ELR (cell line): ENCODE data around the gene MED25.

ENCODE experiments used
- DNase-seq: peaks from one replicate; pipeline ENCODE4 v3.0.0-alpha.2; 2015; ENCODE audit warnings: low read depth

The MED25 gene

GRCh38 chr19:49858088-49858985 lies 40.2 kb downstream of the MED25 start:
- DNase-seq: peak; percentile 54

- no peak for DNase-seq
Observed at GRCh38 chr19:49859682-49860335, 41.7 kb downstream of the MED25 start.

- DNase-seq: no peak
Observed at GRCh38 chr19:49860336-49861102, 42.4 kb downstream of the MED25 start.

GRCh38 chr19:49861107-49861506 lies 43.0 kb downstream of the MED25 start:
- no peak for DNase-seq

- DNase-seq: no peak
Observed at GRCh38 chr19:49861541-49862378, 43.7 kb downstream of the MED25 start.

GRCh38 chr19:49862391-49863253 lies 44.5 kb downstream of the MED25 start:
- no peak for DNase-seq

- DNase-seq: no peak
Observed at GRCh38 chr19:49863254-49863934, 45.3 kb downstream of the MED25 start.

- no peak for DNase-seq
Observed at GRCh38 chr19:49863935-49864320, 45.8 kb downstream of the MED25 start.

GRCh38 chr19:49864890-49865289 lies 46.8 kb downstream of the MED25 start:
- DNase-seq: no peak

GRCh38 chr19:49866933-49867782 lies 49.1 kb downstream of the MED25 start, which contains the start of gene PNKP:
TSS of gene PNKP (minus strand) at chr19:49867576. CDS start at chr19:49867204, 372 bp downstream.
- peak; percentile 94 for DNase-seq

- no peak for DNase-seq
Observed at GRCh38 chr19:49869009-49869483, 51.0 kb downstream of the MED25 start.

- peak; percentile 100 for DNase-seq
Observed at GRCh38 chr19:49869484-49870308, 51.6 kb downstream of the MED25 start.

- no peak for DNase-seq
Observed at GRCh38 chr19:49870309-49870901, 52.3 kb downstream of the MED25 start.

- DNase-seq: peak; percentile 64
Observed at GRCh38 chr19:49871349-49871985, 53.4 kb downstream of the MED25 start.

GRCh38 chr19:49872245-49873128 lies 54.4 kb downstream of the MED25 start:
- DNase-seq: no peak

GRCh38 chr19:49873129-49873521 lies 55.0 kb downstream of the MED25 start:
- no peak for DNase-seq
